HG02759 (cell line): Measurements from ENCODE around the gene SAPCD2.

Experiments used
- ATAC-seq: cut with Tn5 transposase; IDR thresholded peaks from one replicate; pipeline ENCODE4 v1.9.1; 2021; ENCODE audit warnings: mild to moderate bottlenecking, moderate library complexity; ENCODE audit not compliant: unreplicated experiment

Gene SAPCD2

GRCh38 chr9:137049544-137050449, 20.6 kb downstream of the SAPCD2 start:
- no peak for ATAC-seq

- ATAC-seq: no peak
Measured at GRCh38 chr9:137048655-137049543, 21.5 kb downstream of the SAPCD2 start.

GRCh38 chr9:137046088-137046787, 24.1 kb downstream of the SAPCD2 start, which contains the start of gene NPDC1:
TSS of gene NPDC1 (minus strand) at chr9:137046177. CDS start at chr9:137045989, 188 bp downstream.
- ATAC-seq: no peak

- no peak for ATAC-seq
Measured at GRCh38 chr9:137045294-137046087, 24.9 kb downstream of the SAPCD2 start.

DNA sequence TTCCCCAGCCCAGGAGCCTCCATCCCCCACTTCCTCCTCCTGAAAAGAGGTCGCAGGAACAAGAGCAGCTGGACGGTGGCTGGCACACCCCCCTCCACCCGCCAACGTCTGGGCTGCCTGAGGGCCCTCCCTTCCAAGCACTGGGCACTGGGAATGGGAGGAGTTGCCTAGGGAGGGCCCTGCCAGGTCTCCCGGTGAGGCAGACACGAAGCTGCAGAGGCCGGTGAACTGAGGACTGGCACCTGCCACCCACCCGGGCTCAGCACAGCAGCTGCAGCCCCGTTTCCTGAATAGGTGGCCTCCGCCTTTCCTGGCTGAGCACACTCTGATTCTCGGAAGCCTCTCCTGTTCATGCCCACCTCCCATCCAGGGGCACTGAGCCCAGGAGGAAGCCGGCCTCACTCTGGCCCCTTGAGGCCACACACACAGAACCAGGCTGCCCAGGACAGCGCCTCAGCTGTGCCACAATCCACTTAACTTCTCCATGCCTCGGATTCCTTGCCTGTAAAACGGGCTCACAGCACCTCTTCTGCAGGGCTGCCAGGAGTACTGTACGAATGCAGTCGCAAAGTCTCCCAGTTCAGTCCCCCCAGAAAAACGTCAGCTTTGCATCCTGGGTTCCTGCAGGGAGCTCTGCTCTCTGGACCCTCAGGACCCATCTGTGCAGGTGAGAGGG, 25.7 kb downstream of the SAPCD2 start:
- ATAC-seq: no peak

- no peak for ATAC-seq
Measured at GRCh38 chr9:137044037-137044436, 26.3 kb downstream of the SAPCD2 start.

- no peak for ATAC-seq
Measured at GRCh38 chr9:137042751-137043727, 27.3 kb downstream of the SAPCD2 start.

GRCh38 chr9:137041124-137041523, 29.2 kb downstream of the SAPCD2 start:
- ATAC-seq: no peak

DNA sequence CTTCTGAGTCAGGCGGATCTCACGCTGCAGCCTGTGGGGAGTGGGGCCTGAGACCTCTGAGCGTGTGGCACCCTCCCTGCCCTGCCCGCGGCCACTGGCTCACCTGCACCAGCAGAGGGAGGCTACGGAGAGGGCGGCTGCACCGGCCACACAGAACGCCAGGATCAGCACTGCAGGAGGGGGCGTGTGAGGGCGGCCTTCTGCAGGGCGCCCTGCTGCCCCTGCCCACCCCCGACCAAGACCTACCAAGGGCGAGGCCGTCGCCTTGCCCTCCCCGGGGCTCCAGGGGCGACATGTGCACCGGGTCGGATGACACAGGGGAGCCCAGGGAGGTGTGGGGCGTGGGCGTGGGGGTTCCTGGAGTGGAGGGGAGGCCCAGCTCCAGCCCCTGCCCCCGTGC, 29.8 kb downstream of the SAPCD2 start:
- ATAC-seq: no peak

DNA sequence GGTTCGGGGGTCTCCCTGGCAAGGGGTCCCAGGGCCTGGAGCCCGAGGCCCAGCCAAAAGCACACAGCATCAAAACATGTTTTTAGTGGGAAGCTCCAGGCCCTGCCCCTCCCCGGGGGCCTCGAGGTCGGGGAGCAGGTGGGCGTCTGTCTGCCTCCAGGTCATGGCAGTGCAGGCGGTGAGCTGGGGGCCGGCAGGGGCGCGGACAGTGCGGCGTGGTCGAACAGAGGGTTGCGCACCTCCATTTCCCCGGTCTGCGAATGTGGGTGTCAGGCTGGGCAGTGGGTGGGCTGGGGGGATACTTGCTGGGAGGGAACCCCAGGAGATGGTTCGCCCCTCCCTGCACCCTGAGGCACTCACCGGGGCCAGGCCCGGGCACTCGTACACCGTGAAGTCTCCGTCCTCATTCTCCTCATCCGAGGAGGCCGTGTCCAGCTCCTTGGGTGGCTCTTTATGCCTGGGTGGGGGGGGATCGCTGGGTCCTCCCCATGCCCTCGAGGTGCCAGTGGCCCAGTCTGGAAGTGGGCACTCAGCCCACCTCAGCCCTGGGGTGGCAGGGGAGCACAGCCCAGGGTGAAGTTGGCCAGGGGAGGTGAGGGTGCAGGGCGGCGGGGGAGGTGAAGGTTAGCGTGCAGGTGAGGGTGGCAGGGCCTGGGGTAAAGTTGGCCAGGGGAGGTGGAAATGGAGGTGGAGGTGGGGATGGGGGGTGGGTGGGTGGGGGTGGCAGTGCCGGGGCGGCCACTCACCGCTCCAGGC, 30.6 kb downstream of the SAPCD2 start:
- no peak for ATAC-seq

- no peak for ATAC-seq
Measured at GRCh38 chr9:137038916-137039315, 31.4 kb downstream of the SAPCD2 start.

GRCh38 chr9:137037483-137037882, 32.9 kb downstream of the SAPCD2 start:
- ATAC-seq: no peak

GRCh38 chr9:137037035-137037434, 33.3 kb downstream of the SAPCD2 start:
- ATAC-seq: no peak

DNA sequence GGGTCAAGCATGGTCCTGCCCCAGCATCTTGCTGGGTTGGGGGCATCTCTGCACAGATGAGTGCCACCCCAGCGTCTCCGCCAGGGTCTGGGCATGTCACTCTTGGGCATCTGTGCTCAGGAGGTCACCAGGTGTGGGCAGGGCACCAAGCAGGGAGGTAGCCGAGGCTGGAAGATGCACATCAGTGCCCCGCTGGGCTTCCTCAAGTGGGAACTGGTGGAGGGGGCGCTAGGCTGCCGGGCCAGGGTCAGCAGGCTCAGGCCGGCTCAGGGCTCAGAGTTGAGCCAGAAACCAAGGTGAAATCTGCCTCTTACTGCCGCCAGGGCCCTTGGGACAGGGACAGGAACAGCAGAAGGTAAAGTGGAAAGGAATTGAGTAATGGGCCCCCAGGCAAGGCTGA, 34.4 kb downstream of the SAPCD2 start:
- no peak for ATAC-seq

DNA sequence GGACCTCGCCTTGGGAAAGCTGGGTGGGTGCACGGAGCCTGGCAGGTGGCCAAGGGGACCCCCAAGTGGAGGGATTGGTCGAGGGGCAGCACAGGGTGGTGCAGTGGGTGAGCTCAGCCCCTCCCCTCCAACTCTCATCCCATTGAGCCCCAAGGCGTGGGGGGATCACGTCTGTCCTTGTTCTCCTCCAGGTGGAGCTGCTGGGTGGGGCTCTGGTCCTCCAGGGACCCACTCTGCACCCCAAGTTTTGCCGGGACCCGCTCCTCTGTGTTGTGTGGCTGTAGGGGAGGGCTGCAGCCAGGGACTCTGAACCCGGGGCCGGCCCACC, 34.9 kb downstream of the SAPCD2 start:
- ATAC-seq: no peak

- peak; percentile 64 for ATAC-seq
Measured at GRCh38 chr9:137034709-137035506, 35.4 kb downstream of the SAPCD2 start.

DNA sequence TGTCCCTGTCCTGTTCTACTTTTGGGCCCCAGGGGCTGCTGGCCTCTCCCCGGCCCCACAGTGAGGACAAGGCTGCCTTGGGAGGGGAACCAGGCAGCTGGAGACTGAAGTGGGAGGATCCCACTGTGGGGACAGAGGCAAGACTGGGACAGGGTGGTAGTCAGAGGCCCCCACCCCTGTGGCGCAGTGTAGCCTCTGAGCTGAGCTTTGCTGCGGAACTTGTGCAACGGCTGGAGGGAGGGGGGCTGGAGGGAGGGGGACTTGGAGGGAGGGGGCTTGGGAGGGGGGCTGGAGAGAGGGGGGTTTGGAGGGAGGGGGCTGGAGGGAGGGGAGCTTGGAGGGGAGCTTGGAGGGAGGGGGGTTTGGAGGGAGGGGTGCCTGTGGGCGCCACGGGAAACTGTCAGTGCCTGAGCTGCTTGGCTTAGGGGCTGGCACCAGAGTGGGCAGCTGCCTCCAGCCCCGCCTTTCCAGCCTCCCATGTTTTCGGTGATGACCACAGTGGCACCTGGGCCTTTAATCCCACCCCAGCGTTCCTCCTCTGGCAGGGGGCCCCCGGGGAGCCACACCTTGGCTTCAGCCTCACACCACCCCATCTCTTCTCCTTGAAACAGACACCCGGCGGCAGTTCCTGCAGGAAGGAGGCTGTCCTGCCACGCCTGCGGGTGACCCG, 36.2 kb downstream of the SAPCD2 start:
- peak; percentile 16 for ATAC-seq
